Naive thymus-derived CD8-positive, alpha-beta T cell (primary cell): ENCODE data around the gene ACP2. TPM values are rescaled to one million over a fixed set of nuclear protein-coding genes. Genes with fewer than 3 reads are reported as not detected.
A peak's percentile ranks its signal among the peaks of the same experiment; 100 is the strongest.
"Not testable (repeated sequence)": the region's sequence is repeated elsewhere in the genome, so short reads cannot be mapped to it uniquely, and the experiment has no call there.

Experiments used
- ATAC-seq, 2 donors: fragments of 150-1000 bp; cut with Tn5 transposase in 1 of 2; sonication (Bioruptor Pico), chemical (Tn5 transposase) in 1 of 2; 1 replicate in 1 of 2; 2 replicates in 1 of 2; pipeline ENCODE4 v1.10.0; 2021; ENCODE audit warnings: mild to moderate bottlenecking in 2 of 2, moderate library complexity in 2 of 2
- POLR2A ChIA-PET: fragments of 350-600 bp; sonication (Branson Sonifier 250); formaldehyde crosslinking; loops from one replicate; lab custom pipeline; 2021; ENCODE audit warnings: antibody characterized with exemption; lab: Charles Lee
- DNase-seq, 10 donors: peaks; one replicate each; pipeline versions ENCODE4 v3.0.0 to v3.0.0-alpha.2; 2020 to 2022
- H3K27ac Mint-ChIP-seq, 10 donors: one replicate each; pipeline ENCODE4 v1.8.0; 2020 to 2022; ENCODE audit warnings: mild to moderate bottlenecking in 10 of 10, mixed read lengths in 10 of 10, moderate library complexity in 4 of 10, inconsistent platforms in 1 of 10
- H3K27me3 Mint-ChIP-seq, 5 donors: one replicate each; pipeline ENCODE4 v1.8.0; 2021 to 2022; ENCODE audit warnings: mixed read lengths in 5 of 5
- H3K36me3 Mint-ChIP-seq, 3 donors: one replicate each; pipeline ENCODE4 v1.8.0; 2020 to 2022; ENCODE audit warnings: mixed read lengths in 3 of 3, mild to moderate bottlenecking in 2 of 3, inconsistent platforms in 1 of 3
- H3K4me1 Mint-ChIP-seq, 4 donors: one replicate each; pipeline ENCODE4 v1.8.0; 2021 to 2022; ENCODE audit warnings: mixed read lengths in 4 of 4
- H3K4me3 Mint-ChIP-seq, 10 donors: one replicate each; pipeline ENCODE4 v1.8.0; 2020 to 2022; ENCODE audit warnings: mild to moderate bottlenecking in 10 of 10, mixed read lengths in 10 of 10, moderate library complexity in 6 of 10, inconsistent platforms in 1 of 10
- H3K9me3 Mint-ChIP-seq, 9 donors: one replicate each; pipeline ENCODE4 v1.8.0; 2020 to 2022; ENCODE audit warnings: mixed read lengths in 9 of 9, mild to moderate bottlenecking in 3 of 9, inconsistent platforms in 1 of 9, moderate library complexity in 1 of 9
- polyA plus RNA-seq, 3 donors: library from polyadenylated mRNA; unstranded; fragments of 300-500 nt; fragmentation: Illumina TruSeq; gene quantifications; one replicate each; pipeline ENCODE4 v1.2.3, GENCODE V29; 2021
- total RNA-seq, 8 experiments: library from RNA in 2 of 8; stranded (reverse) in 2 of 8; gene quantifications; one replicate each; pipeline ENCODE4 v1.2.3 and lab custom pipeline; 2021 to 2026

Gene ACP2
- total and polyA plus RNA-seq, 5 experiments from 2014 or later, result 4.4 to 27.8 (median 10.0) TPM

DNA sequence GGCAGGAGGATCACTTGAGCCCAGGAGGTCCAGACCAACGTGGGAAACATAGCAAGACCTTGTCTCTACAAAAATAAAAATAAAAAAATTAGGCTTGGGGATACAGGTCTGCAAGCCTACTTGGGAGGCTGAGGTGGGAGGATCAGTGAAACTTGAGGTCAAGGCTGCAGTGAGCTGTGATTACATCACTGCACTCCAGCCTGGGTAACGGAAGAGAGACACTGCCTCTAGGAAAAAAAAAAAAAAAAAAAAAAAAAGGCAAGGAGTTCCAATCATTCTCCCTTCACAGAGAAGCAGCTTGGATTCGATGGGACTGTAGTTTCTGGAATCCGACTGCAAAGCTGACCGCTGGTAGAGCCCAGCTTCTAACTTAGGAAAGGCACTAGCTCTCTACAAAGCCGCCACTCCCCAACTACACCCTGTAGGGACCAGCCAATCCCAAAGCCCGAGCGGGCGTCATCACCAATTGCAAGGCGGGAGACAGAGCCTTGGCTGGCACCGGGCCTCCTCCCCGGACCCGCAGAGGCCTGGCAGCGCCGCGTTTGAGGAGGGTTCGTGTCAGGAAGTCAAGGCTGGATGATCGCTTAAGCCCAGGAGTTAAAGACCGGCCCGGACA, 34.6 kb downstream of the ACP2 start:
- POLR2A ChIA-PET, result interaction anchor here (0.5 to 4.1 kb wide), 28 partner anchors 9 to 555 kb away, joined by 3 to 64 read pairs (median 6); partner anchors contain the start of genes ACP2, ARFGAP2, KBTBD4 and MADD

DNA sequence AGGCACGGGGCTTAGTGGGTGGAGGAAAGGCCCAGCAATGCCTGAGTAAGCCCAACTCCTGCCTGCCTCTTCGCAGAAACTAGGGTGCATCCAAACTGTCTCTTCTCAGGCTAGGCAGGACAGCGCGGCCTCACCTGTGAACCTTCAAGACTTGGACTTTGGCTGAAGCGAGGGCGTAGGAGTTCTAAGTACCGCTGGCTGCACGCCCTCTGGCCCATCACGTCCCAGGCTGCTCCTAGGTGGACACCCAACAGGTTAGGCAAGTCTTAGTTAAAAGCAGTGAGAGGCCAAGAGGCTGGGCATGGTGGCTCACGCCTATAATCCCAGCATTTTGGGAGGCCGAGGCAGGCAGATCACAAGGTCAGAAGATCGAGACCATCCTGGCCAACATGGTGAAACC, 35.7 kb downstream of the ACP2 start:
- Mint-ChIP-seq H3K4me1 (peaks cover 19 to 28% (median 25%) of the 10 kb centered on the region in 4 donors), H3K36me3 (peaks cover 0 to 9% (median 3%) of the 10 kb centered on the region in 3 donors), H3K4me3 (peak overlapping the region in 2 of 10 donors; percentile 100), H3K9me3 (no peaks in the 10 kb centered on the region), H3K27ac (no peak overlapping the region), H3K27me3 (no peaks in the 10 kb centered on the region)
- POLR2A ChIA-PET, result interaction anchor here (0.7 to 3.7 kb wide), 2 partner anchors 35 to 47 kb away, joined by 4 to 64 read pairs; partner anchors contain the start of gene ACP2
- DNase-seq (no peak), ATAC-seq (no peak)

More for the DNA sequence above, 34.6 kb downstream of the ACP2 start:
- Mint-ChIP-seq H3K27me3 (no peaks in the 10 kb centered on the region), H3K9me3 (no peaks in the 10 kb centered on the region), H3K27ac (peak overlapping the region; percentile 96 to 100 (median 99)), H3K36me3 (peaks cover 0 to 15% (median 3%) of the 10 kb centered on the region in 3 donors), H3K4me1 (peaks cover 23 to 35% (median 32%) of the 10 kb centered on the region in 4 donors), H3K4me3 (peak overlapping the region; percentile 82 to 100 (median 99))
- DNase-seq (peak; percentile 68 to 88 (median 78)), ATAC-seq (peak; percentile 77 to 79)

DNA sequence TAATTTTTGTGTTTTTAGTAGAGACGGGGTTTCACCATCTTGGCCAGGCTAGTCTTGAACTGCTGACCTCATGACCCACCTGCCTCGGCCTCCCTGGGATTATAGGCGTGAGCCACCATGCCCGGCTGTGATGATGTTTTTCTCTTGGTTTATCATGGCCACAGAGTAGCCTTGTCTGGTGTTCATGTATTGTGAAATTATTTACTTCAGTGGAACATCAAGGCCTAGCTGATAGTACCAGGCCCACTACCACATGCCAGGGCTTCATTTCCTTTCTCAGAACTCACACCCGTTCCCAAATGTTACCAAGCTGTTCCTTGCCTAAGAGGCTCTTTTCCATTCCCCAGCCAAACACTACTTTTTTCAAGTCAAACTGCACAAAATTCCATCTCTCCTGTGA, 40.0 kb downstream of the ACP2 start:
- Mint-ChIP-seq H3K9me3 (no peaks in the 10 kb centered on the region), H3K36me3 (no peaks in the 10 kb centered on the region), H3K27me3 (no peaks in the 10 kb centered on the region), H3K27ac (no peak overlapping the region), H3K4me1 (peaks cover 0 to 2% (median 0%) of the 10 kb centered on the region in 4 donors), H3K4me3 (no peak overlapping the region)
- no peak for DNase-seq
- no peak for ATAC-seq
- POLR2A ChIA-PET, result interaction anchor here (0.6 kb wide), 1 partner anchor 274 kb away, joined by 6 read pairs; no protein-coding TSS in a partner anchor

DNA sequence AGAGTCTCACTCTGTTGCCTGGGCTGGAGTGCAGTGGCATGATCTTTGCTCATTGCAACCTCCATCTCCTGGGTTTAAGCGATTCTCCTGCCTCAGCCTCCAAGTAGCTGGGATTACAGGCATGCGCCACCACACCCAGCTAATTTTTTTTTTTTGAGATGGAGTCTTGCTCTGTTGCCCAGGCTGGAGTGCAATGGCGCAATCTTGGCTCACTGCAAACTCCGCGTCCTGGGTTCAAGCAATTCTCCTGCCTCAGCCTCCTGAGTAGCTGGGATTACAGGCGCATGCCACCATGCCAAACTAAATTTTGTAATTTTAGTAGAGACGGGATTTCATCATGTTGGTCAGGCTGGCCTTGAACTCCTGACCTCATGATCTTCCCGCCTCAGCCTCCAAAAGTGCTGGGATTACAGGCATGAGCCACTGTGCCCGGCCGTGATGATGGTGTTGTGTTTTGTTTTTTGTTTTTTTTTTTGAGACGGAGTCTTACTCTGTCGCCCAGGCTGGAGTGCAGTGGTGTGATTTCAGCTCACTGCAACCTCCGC, 40.5 kb downstream of the ACP2 start:
- not testable (repeated sequence) for H3K4me1 Mint-ChIP-seq, H3K9me3 Mint-ChIP-seq, H3K36me3 Mint-ChIP-seq, ATAC-seq, H3K4me3 Mint-ChIP-seq, H3K27ac Mint-ChIP-seq, DNase-seq, H3K27me3 Mint-ChIP-seq
- POLR2A ChIA-PET, result interaction anchor here (0.5 to 1.2 kb wide), 3 partner anchors 21 to 371 kb away, joined by 3 to 6 read pairs (median 4); partner anchors contain the start of genes KBTBD4 and NDUFS3

DNA sequence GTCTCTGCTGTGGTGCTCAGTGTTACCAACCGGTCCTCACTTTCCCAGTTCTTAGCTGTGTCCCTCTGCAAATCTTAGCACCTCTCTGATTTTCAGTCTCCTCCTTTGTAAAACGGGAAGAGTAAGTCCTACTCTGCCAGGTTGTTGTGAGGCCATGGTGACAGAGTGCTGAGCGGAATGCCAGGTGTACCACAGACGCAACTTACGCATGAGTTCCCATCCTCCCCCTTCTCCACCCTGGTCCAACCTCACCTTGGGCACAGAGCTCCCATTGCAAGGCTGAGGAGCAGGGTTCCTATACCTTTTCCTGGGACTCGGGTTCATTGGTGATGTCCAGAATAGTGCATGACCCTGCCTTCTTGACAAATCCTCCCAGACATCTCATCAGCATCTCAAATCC, 41.2 kb downstream of the ACP2 start:
- ATAC-seq, result no peak
- Mint-ChIP-seq H3K27ac (no peak overlapping the region), H3K36me3 (no peaks in the 10 kb centered on the region), H3K9me3 (no peaks in the 10 kb centered on the region), H3K4me1 (peaks cover 0 to 2% (median 0%) of the 10 kb centered on the region in 4 donors), H3K4me3 (no peak overlapping the region), H3K27me3 (no peaks in the 10 kb centered on the region)
- no peak for DNase-seq
- POLR2A ChIA-PET, result interaction anchor here (1.2 kb wide), 1 partner anchor 20 kb away, joined by 4 read pairs; no protein-coding TSS in a partner anchor

DNA sequence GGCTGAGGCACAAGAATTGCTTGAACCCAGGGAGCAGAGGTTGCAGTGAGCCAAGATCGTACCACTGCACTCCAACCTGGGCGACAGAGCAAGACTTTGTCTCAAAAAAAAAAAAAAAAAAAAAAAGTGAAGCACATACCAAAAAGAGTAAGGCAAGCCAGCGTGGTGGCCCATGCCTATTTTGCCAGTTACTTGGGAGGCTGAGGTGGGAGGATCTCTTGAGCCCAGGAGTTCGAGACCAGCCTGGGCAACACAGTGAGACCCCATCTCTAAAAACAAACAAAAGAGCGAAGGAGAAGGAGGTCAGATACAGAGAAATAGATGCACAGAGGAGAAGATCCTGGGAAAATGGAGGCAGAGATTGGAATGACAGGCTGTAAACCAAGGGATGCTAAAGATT, 42.0 kb downstream of the ACP2 start:
- not testable (repeated sequence) for H3K36me3 Mint-ChIP-seq, ATAC-seq, DNase-seq, H3K9me3 Mint-ChIP-seq, H3K4me3 Mint-ChIP-seq, H3K4me1 Mint-ChIP-seq, H3K27me3 Mint-ChIP-seq
- POLR2A ChIA-PET, result interaction anchor here (1.5 kb wide), 1 partner anchor 9 kb away, joined by 3 read pairs; no protein-coding TSS in a partner anchor
- H3K27ac Mint-ChIP-seq, result peak overlapping the region in 2 of 10 donors; percentile 16 to 21

DNA sequence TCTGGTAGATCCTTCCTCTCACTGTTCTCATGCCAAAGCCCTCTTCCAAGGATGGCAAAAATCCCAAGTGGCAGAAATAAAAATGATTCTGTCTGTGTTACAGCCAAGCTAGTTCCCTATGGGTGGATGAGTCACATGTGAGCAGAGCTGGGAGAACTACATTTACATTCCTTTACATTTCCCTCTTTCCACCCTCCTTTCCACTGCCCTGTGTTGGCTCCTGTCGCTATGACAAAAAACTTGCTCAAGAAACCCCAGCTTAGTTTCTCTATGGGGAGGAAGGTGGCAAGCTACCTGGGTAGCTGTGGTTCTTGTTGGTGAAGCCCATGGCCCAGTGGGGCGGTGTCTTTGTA, 44.0 kb downstream of the ACP2 start:
- POLR2A ChIA-PET, result interaction anchor here (0.9 kb wide), 1 partner anchor 10 kb away, joined by 5 read pairs; the partner anchor contains the start of gene DDB2
- ATAC-seq (no peak), DNase-seq (no peak)
- no peak overlapping the region for H3K4me3 Mint-ChIP-seq
- H3K9me3 Mint-ChIP-seq, result no peaks in the 10 kb centered on the region
- no peak overlapping the region for H3K27ac Mint-ChIP-seq
- no peaks in the 10 kb centered on the region for H3K27me3 Mint-ChIP-seq
- peaks cover 0 to 2% (median 0%) of the 10 kb centered on the region in 4 donors for H3K4me1 Mint-ChIP-seq
- H3K36me3 Mint-ChIP-seq, result no peaks in the 10 kb centered on the region

DNA sequence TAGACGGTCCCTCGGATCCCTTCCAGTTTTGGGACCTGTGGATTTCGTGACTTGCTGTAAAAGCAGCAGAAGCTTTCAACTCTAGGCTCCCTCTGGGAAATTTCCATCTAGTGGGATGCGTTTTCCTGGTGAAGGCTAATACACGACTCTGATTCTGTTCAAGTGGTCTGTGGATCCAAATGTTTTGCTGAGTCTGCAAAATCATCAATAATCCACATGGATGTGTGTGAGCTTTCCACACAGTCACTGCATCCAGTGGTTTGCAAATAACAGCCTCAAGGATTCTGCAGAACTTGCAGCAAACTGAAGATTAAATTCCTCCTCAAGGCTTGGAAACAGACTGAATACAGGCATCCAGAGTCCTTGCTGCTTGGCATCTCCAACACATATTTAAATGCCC, 46.0 kb downstream of the ACP2 start:
- POLR2A ChIA-PET, result interaction anchor here (0.7 kb wide), 1 partner anchor 8 kb away, joined by 3 read pairs; no protein-coding TSS in a partner anchor
- H3K4me3 Mint-ChIP-seq, result no peak overlapping the region
- no peak for ATAC-seq
- no peaks in the 10 kb centered on the region for H3K9me3 Mint-ChIP-seq
- peaks cover 0 to 2% (median 0%) of the 10 kb centered on the region in 5 donors for H3K27me3 Mint-ChIP-seq
- no peak for DNase-seq
- no peak overlapping the region for H3K27ac Mint-ChIP-seq
- no peaks in the 10 kb centered on the region for H3K36me3 Mint-ChIP-seq
- H3K4me1 Mint-ChIP-seq, result peaks cover 0 to 2% (median 0%) of the 10 kb centered on the region in 4 donors

DNA sequence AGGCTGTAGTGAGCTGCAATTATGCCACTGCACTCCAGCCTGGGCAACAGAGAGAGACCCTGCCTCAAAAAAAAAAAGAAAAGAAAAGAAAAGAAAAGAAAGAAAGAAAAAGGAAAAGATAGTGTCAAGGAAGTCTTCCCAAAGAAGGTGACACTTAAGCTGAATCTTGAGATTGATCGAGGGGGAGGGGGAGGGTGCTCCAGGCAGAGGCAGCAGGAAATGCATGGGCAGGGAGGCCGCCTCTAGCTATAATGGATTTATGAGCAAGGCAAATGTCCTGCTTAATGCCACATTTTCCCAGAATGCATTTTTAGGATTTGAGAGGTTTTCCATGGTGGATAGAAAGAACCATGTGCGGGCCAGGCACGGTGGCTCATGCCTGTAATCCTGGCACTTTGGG, 47.6 kb downstream of the ACP2 start:
- Mint-ChIP-seq H3K27me3 (peaks cover 0 to 2% (median 0%) of the 10 kb centered on the region in 5 donors), H3K4me1 (no peaks in the 10 kb centered on the region), H3K27ac (no peak overlapping the region), H3K4me3 (no peak overlapping the region), H3K9me3 (no peaks in the 10 kb centered on the region), H3K36me3 (no peaks in the 10 kb centered on the region)
- POLR2A ChIA-PET, result no interaction called here
- DNase-seq (no peak), ATAC-seq (no peak)

DNA sequence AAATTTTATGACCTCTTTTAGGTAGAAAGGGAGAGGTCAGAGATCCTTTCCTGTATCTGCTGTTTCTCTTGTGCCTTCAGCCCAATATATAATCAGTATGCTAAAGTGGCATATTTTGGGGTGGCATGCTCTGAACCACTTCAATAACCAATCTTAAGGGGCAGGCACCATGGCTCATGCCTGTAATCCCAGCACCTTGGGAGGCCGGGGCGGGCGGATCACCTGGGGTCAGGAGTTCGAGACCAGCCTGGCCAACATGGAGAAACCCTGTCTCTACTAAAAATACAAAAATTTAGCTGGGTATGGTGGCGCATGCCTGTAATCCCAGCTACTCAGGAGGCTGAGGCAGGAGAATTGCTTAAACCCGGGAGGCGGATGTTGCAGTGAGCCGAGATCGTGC, 50.5 kb downstream of the ACP2 start:
- H3K27me3 Mint-ChIP-seq, H3K9me3 Mint-ChIP-seq, H3K36me3 Mint-ChIP-seq, POLR2A ChIA-PET, DNase-seq, ATAC-seq, H3K4me3 Mint-ChIP-seq, H3K4me1 Mint-ChIP-seq, H3K27ac Mint-ChIP-seq: not testable (repeated sequence)

DNA sequence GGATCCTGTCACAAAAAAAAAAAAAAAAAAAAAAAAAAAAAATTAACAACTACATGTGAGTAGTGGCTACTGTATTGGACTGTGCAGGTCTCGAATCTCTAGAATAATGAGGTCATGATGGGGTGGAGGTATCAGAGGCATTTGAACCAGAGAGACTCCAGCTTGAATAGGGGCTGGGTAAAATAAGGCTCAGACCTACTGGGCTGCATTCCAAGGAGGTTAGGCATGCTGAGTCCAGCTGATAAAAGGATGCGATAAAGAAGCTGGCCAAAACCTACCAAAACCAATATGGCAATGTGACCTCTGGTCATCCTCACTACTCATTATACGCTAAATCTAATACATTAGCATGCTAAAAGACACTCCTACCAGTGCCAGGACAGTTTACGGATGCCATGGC, 56.5 kb downstream of the ACP2 start:
- H3K36me3 Mint-ChIP-seq, result no peaks in the 10 kb centered on the region

DNA sequence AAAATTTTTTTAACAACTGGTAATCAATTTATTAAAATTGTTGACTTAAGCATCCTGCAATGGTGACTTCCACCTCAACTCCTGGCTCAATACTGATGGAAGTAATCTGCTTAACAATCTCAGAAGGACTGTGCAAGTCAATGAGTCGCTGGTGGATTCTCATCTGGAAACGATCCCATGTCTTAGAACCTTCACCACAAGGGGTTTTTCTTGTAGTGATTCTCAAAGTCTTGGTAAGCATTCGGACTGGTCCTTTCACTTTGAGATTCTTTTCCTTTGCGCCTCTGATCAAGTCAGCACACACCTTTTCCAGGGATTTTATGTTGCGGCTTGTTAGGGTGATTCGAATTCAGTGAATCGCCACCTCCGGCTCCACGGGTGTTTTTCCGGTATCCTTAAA, 57.5 kb downstream of the ACP2 start:
- not testable (repeated sequence) for ATAC-seq, H3K27ac Mint-ChIP-seq, H3K4me3 Mint-ChIP-seq, DNase-seq, H3K9me3 Mint-ChIP-seq, H3K36me3 Mint-ChIP-seq, H3K4me1 Mint-ChIP-seq
- peaks cover 0 to 17% (median 5%) of the 10 kb centered on the region in 5 donors for H3K27me3 Mint-ChIP-seq
- POLR2A ChIA-PET, result interaction anchor here (0.6 kb wide), 1 partner anchor 38 kb away, joined by 4 read pairs; no protein-coding TSS in a partner anchor

More for the DNA sequence above, 56.5 kb downstream of the ACP2 start:
- no peaks in the 10 kb centered on the region for H3K9me3 Mint-ChIP-seq
- H3K4me1 Mint-ChIP-seq, result peaks cover 0 to 4% (median 2%) of the 10 kb centered on the region in 4 donors
- peak overlapping the region in 1 of 10 donors; percentile 34 for H3K27ac Mint-ChIP-seq
- DNase-seq, result no peak
- POLR2A ChIA-PET, result no interaction called here
- H3K4me3 Mint-ChIP-seq, result no peak overlapping the region
- H3K27me3 Mint-ChIP-seq, result peaks cover 0 to 13% (median 5%) of the 10 kb centered on the region in 5 donors
- ATAC-seq, result no peak
